ENCODE results near the gene CTNNA2.

CTNNA2 gene

GRCh38 chr2:80242355-80242910 lies 729.6 kb downstream of the CTNNA2 start:
- DNase-seq, result no peak

- DNase-seq, result no peak
These were observed 732.2 kb downstream of the CTNNA2 start for GRCh38 chr2:80244905-80245584.

GRCh38 chr2:80246534-80246933 lies 733.7 kb downstream of the CTNNA2 start:
- DNase-seq, result no peak

- no peak for DNase-seq
These were observed 734.5 kb downstream of the CTNNA2 start for GRCh38 chr2:80247339-80247738.

GRCh38 chr2:80248146-80248545 lies 735.3 kb downstream of the CTNNA2 start:
- no peak for DNase-seq

- DNase-seq, result no peak
These were observed 739.6 kb downstream of the CTNNA2 start for GRCh38 chr2:80252294-80252986.

GRCh38 chr2:80255918-80256781 lies 743.3 kb downstream of the CTNNA2 start:
- no peak for DNase-seq

- DNase-seq, result no peak
These were observed 743.9 kb downstream of the CTNNA2 start for GRCh38 chr2:80256782-80257167.

- DNase-seq, result no peak
These were observed 744.6 kb downstream of the CTNNA2 start for GRCh38 chr2:80257450-80257849.

- no peak for DNase-seq
These were observed 745.5 kb downstream of the CTNNA2 start for GRCh38 chr2:80258341-80258740.

GRCh38 chr2:80258793-80259192 lies 745.9 kb downstream of the CTNNA2 start:
- DNase-seq, result no peak

GRCh38 chr2:80259292-80259691 lies 746.4 kb downstream of the CTNNA2 start:
- DNase-seq, result no peak

GRCh38 chr2:80266231-80266630 lies 753.4 kb downstream of the CTNNA2 start:
- no peak for DNase-seq

- no peak for DNase-seq
These were observed 757.0 kb downstream of the CTNNA2 start for GRCh38 chr2:80269806-80270205.

GRCh38 chr2:80280598-80280997 lies 767.7 kb downstream of the CTNNA2 start:
- DNase-seq, result no peak

- no peak for DNase-seq
These were observed 768.2 kb downstream of the CTNNA2 start for GRCh38 chr2:80281049-80281448.

- no peak for DNase-seq
These were observed 775.7 kb downstream of the CTNNA2 start for GRCh38 chr2:80288576-80288975.

GRCh38 chr2:80291656-80292055 lies 778.8 kb downstream of the CTNNA2 start:
- DNase-seq, result no peak

GRCh38 chr2:80292474-80292873 lies 779.6 kb downstream of the CTNNA2 start:
- DNase-seq, result no peak

- DNase-seq, result no peak
These were observed 780.2 kb downstream of the CTNNA2 start for GRCh38 chr2:80293039-80293438.

GRCh38 chr2:80298954-80299353 lies 786.1 kb downstream of the CTNNA2 start:
- DNase-seq, result no peak

- DNase-seq, result no peak
These were observed 786.8 kb downstream of the CTNNA2 start for GRCh38 chr2:80299661-80300060.

GRCh38 chr2:80300346-80300745 lies 787.5 kb downstream of the CTNNA2 start:
- DNase-seq, result no peak
